ENCODE measurements around the gene APH1B. TPM values are rescaled to one million over a fixed set of nuclear protein-coding genes. Genes with fewer than 3 reads are reported as not detected.
"Not testable (repeated sequence)": the region's sequence is repeated elsewhere in the genome, so short reads cannot be mapped to it uniquely, and the experiment has no call there.

APH1B gene
- 26.1 TPM for total RNA-seq

- FAIRE-seq (no peak), DNase-seq (ENCODE audit: low spot score in 2 of 2) (peak; percentile 81 to 87)
Measured at GRCh38 chr15:63277038-63277892, at the start of gene APH1B. APH1B (plus strand) TSS chr15:63277605; CDS start chr15:63277624, 19 bp downstream.

- no peak for DNase-seq (ENCODE audit: low spot score in 2 of 2)
- no peak for FAIRE-seq
Measured at GRCh38 chr15:63227689-63228088, 49.7 kb upstream of the APH1B start.

GRCh38 chr15:63231206-63231605, 46.2 kb upstream of the APH1B start:
- no peak for DNase-seq (ENCODE audit: low spot score in 2 of 2)
- no peak for FAIRE-seq

GRCh38 chr15:63231706-63232105, 45.7 kb upstream of the APH1B start:
- no peak for FAIRE-seq
- no peak for DNase-seq (ENCODE audit: low spot score in 2 of 2)

DNA sequence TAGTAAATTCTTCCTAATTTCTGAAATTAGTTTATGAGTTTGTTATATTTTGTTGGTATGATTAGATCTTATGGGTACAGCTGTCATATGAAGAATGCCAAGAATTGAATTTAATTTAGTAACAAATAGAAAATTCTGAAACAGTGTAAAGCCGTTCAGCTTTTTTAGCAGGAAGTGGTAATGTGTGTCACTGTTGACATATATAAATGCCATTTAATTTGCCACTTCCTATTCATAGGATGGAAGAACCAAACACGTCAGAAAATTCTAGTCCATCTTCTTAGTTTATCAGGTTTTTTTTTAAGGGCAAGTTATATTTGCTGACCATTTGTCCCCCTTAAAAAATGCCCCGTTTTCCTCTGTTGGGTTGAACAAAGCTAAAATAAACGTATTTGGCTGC, 45.0 kb upstream of the APH1B start:
- no peak for FAIRE-seq
- DNase-seq (ENCODE audit: low spot score in 2 of 2) = no peak

GRCh38 chr15:63232943-63233342, 44.5 kb upstream of the APH1B start:
- DNase-seq (ENCODE audit: low spot score in 2 of 2) = no peak
- FAIRE-seq = no peak

- DNase-seq (ENCODE audit: low spot score in 2 of 2) (no peak), FAIRE-seq (no peak)
Measured at GRCh38 chr15:63233667-63234423, 43.6 kb upstream of the APH1B start.

DNA sequence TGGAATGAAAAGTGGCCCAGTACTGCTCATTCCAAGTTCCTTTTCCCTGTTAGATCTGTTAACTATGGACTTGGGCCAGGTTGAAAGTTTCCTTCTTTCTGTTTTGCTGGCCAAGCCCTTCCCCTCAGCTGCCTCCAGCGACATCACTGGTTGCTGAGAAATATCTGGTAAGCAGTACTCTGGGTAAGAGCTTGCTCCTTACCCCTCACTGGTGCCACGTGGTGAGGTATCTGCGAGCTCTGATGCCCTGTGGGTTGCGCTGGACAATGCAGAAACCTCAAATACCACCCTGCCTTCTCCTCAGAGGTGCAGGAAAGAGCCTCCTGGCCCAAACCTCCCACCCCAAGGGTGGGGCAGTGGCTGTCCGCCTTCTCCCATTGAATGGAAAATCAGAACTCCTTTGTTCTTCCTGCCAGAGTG, 42.9 kb upstream of the APH1B start:
- DNase-seq (ENCODE audit: low spot score in 2 of 2) (no peak), FAIRE-seq (no peak)

DNA sequence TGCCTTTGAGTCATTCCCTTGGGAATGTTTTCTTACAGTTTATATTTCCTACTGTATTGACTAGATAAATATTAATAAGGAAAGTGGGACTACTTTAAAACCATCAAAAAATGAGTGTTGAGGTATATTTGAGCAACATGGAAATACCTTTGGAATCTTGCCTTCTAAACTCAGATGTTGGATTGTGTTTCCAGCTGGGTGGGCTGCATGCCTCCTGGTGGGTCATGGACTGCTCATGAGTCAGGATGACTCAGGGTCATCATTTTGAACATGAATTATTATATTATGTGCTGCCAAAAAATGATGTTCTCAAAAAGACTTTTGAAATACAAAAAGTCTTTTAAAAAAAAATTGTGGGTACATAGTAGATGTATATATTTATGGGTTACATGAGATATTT, 41.1 kb upstream of the APH1B start:
- no peak for DNase-seq (ENCODE audit: low spot score in 2 of 2)
- FAIRE-seq = no peak

GRCh38 chr15:63237086-63237485, 40.3 kb upstream of the APH1B start:
- not testable (repeated sequence) for DNase-seq (ENCODE audit: low spot score in 2 of 2); FAIRE-seq

DNA sequence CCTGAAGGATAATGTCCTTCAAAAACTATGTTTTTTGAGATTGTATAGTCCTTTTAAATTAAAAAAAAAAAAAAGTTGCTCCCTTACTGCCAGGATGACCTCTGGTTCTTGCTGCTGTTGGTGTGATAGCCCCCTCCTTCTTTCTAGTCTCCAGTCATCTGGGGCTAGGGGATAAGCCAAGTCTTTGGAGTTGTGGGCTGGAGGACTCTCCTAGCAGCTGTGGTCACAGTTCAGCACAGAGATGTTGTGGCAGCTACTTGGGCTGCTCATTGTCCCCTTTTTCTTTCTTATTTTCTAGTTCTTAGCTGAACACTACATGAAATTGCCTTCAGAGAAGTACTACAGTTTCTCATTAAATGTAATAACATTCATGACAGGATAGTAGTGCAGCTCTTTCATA, 39.2 kb upstream of the APH1B start:
- DNase-seq (ENCODE audit: low spot score in 2 of 2) (no peak), FAIRE-seq (no peak)

DNA sequence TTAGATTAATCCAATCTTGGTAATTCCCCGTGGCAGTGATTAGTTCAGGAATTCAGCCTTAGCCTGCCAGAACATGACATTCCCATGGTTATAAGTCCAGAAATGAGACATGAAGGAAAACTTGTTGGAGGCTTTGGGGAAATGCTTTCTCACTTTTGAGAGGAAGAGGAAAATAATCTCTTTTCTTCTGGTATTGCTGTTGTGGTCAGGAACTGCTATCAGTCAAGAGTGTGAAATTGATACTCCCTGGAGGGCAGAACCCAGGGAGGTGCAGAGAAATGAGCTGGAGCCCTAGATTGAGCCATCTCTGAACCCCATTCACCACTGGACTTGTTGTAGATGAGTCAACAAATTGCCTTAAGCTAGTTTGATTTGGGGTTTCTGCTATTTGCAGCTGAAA, 38.6 kb upstream of the APH1B start:
- DNase-seq (ENCODE audit: low spot score in 2 of 2) (no peak), FAIRE-seq (no peak)

- DNase-seq (ENCODE audit: low spot score in 2 of 2) (no peak), FAIRE-seq (no peak)
Measured at GRCh38 chr15:63240109-63240508, 37.3 kb upstream of the APH1B start.

DNA sequence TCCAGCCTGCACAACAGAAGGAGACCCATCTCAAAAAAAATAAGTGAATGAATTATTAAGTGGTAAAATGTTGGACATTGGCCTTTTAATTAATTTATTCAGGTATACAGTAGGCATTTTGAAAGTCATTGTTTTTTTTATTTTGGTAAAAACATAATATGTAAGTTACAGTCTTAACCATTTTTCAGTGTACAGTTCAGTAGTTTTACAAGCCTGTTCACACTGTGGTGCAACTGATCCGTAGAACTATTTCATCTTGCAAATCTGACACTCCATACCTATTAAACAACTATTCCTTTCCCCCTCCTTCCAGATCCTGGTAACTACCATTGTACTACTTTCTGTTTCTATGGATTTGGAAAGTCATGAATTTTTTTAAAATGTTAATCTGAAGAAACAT, 36.1 kb upstream of the APH1B start:
- FAIRE-seq (no peak), DNase-seq (ENCODE audit: low spot score in 2 of 2) (no peak)

GRCh38 chr15:63243101-63243500, 34.3 kb upstream of the APH1B start:
- DNase-seq (ENCODE audit: low spot score in 2 of 2) (no peak), FAIRE-seq (no peak)

GRCh38 chr15:63243776-63244175, 33.6 kb upstream of the APH1B start:
- FAIRE-seq (no peak), DNase-seq (ENCODE audit: low spot score in 2 of 2) (no peak)

- FAIRE-seq (no peak), DNase-seq (ENCODE audit: low spot score in 2 of 2) (no peak)
Measured at GRCh38 chr15:63244399-63244798, 33.0 kb upstream of the APH1B start.

DNA sequence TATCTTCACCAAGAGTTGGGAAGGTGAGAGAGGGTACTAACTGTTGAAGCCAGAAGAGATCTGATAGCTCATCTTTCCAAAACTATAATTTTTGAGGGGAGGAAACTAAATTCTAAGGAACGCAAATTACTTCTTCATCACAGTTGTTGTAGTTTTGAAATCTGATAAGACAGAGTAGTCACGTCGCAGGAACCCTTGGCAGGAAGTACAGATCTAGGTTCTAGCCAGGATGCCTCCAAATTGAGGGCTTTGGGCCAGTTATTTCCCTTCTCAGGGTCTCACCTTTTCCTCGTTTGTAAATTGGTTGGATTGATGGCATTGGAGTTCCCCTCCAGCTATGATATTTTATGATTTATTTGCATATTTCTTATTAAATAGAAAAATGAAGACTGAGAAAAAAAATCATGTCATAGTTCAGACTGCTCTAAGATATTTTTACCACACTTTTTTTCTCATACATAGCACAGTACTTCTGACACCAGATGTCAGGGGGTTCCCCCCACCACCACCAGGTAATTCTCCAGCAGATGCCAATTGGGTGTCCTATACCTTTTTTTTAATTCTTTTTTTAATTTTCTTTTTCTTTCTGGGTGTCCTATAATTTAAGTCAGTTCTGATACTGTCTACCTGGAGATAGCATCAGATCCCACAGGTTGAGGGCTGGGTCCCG, 32.3 kb upstream of the APH1B start:
- FAIRE-seq (no peak), DNase-seq (ENCODE audit: low spot score in 2 of 2) (no peak)

DNA sequence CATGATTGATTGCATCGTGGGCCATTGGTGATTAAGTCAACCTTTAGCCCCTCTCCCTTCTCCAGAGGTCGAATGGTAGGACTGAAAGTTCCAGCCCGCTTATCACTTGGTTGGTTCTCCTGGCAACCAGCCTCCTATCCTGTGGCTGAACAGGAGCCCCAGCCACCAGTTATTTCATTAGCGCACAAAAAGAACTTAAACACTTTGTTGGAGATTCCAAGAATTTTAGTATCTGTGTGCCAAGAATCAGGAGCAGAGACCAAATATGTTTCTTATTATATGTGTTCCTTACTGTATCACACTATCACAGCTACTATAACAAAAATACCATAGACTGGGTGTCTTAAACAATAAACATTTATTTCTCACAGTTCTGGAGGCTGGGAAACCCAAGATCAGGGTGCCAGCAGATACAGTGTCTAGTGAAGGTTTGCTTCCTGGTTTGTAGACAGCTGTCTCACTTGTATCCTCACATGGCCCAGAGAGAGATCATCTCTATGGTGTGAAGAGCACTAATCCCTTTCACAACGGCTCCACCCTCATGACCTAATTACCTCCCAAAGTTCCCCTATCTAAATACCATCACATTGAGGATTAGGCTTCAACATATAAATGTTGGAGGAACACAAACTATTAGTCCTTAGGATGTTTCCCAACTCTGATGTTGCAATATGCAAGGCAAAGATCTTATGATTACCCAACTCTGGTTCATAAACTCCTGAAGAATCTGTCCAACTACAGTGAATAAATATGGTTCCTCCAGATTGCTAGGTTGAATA, 30.5 kb upstream of the APH1B start:
- no peak for DNase-seq (ENCODE audit: low spot score in 2 of 2)
- no peak for FAIRE-seq

DNA sequence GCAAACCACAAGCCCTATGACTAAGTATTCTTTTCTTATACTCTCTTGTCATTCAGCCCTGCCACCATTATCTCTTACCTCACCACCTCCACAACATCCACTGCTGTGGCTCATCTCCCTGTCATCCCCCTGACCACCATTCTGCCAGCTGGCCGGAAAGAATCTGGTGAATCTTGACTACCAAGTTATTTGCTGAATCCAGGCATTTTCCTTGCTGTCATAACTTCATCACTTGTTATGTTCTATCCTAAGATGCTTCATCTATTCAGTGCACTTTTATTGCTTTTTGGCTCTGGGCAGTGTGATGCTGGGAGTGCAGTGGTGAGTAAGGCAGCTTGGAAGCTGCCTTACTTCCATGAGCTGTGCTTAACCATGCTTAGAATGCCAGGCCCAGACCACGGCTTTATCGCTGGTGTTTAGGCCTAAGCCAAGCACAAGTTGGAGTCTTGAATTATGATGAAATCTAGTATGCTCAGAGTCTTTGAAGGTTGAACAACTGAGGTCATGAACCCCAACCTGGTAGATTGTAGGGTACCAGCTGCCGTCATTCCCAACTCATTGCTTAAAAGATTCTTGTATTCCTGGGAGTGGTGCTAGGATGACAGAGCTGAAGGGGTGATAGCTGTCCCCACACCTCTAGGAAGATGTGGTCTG, 27.0 kb upstream of the APH1B start:
- FAIRE-seq = no peak
- DNase-seq (ENCODE audit: low spot score in 2 of 2) = no peak
